CD4-positive, alpha-beta T cell treated with Interleukin-1 beta for 1 hour (primary cell): ENCODE measurements around the gene LKAAEAR1.

Experiments
- DNase-seq, 2 donors: peaks; one replicate each; pipeline ENCODE4 v3.0.0-alpha.2; 2020 to 2022

LKAAEAR1 gene

GRCh38 chr20:64077876-64078551, 6.2 kb downstream of the LKAAEAR1 start:
- DNase-seq: peak; percentile 62 to 66

- DNase-seq: no peak
Measured at GRCh38 chr20:64077541-64077875, 6.7 kb downstream of the LKAAEAR1 start.

- peak; percentile 37 to 61 for DNase-seq
Measured at GRCh38 chr20:64077094-64077493, 7.1 kb downstream of the LKAAEAR1 start.

- DNase-seq: no peak
Measured at GRCh38 chr20:64076061-64076997, 7.9 kb downstream of the LKAAEAR1 start.

DNA sequence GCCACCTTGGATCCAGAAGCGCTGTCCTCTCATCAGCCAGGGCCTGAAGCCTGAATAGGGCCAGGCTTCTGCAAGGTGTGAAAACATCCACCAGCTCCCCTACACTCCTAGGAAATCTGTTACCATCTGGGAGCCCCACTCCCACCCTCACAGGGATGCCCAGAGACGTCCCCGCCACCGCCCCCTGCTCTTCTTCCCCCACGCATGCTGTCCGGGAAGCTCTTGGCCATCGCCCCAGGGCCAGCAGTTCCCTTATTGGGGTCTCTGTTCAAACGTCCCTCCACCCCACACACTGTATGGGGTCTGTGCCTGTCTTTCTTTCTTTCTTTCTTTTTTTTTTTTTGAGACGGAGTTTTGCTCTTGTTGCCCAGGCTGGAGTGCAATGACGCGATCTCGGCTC, 8.6 kb downstream of the LKAAEAR1 start:
- no peak for DNase-seq

GRCh38 chr20:64074963-64075362, 9.2 kb downstream of the LKAAEAR1 start:
- no peak for DNase-seq

DNA sequence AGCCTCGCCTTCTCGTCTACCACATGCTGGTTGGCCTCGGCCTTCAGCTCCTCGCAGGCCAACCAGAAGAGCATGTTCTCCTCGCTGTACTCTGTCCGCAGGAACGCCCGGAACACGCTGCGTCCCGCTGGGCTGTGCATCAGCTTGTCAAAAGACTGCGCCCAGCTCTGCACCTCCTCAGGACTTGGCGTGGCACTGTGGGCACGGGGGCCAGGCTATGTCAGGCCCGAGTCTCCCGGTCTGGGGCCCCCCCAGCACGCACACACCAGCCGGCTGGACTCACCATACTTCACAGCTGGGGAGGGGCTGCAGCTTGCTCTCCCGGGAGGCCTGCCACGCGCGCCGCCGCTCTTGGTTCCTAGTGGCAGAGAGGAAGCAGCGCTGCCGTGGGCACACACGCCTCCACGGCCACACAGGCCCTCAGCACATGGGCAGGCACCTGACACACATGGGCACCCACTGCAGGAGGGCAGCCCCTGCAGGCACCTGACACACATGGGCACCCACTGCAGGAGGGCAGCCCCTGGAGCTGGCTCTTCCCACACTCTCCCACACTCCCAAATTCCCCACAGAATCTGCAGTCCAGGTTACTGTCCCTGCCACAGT, 9.9 kb downstream of the LKAAEAR1 start:
- no peak for DNase-seq

GRCh38 chr20:64073476-64074183, 10.6 kb downstream of the LKAAEAR1 start:
- no peak for DNase-seq

GRCh38 chr20:64072498-64073063, 11.6 kb downstream of the LKAAEAR1 start:
- no peak for DNase-seq

GRCh38 chr20:64071341-64072332, 12.6 kb downstream of the LKAAEAR1 start:
- no peak for DNase-seq

GRCh38 chr20:64070244-64070993, 13.8 kb downstream of the LKAAEAR1 start:
- no peak for DNase-seq

GRCh38 chr20:64069614-64070243, 14.5 kb downstream of the LKAAEAR1 start:
- DNase-seq: peak in 1 of 2 donors; percentile 29

GRCh38 chr20:64069209-64069613, 15.0 kb downstream of the LKAAEAR1 start:
- no peak for DNase-seq

- DNase-seq: no peak
Measured at GRCh38 chr20:64068386-64069208, 15.6 kb downstream of the LKAAEAR1 start.

DNA sequence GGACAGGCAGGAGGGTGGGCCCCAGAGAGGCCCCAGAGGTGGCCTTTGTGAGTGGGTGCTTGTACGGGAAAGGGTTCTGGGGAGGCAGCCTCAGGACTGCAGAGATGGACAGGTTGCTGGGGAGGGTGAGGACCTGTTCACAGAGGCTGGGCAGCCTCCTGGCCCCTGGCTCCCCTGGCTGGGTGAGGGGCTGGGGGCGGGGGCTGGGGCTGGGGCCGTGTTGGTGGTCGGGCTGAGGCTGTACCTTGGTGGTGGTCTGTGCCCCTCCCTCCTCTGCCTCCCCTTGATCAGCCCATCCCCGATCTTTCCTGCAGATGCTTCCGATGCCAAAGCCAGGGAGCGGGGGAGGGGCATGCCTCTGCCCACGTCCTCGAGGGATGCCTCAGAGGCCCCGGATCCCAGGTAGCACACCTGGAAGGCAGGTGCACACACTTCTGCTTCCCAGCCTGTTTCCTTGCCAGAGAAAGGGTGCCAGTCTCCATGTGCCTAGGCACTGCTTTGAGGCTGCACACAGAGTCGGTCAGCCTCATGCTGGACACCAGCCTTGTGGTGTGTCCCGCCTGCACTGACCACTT, 16.4 kb downstream of the LKAAEAR1 start:
- DNase-seq: no peak

GRCh38 chr20:64067005-64067632, 17.1 kb downstream of the LKAAEAR1 start:
- no peak for DNase-seq

DNA sequence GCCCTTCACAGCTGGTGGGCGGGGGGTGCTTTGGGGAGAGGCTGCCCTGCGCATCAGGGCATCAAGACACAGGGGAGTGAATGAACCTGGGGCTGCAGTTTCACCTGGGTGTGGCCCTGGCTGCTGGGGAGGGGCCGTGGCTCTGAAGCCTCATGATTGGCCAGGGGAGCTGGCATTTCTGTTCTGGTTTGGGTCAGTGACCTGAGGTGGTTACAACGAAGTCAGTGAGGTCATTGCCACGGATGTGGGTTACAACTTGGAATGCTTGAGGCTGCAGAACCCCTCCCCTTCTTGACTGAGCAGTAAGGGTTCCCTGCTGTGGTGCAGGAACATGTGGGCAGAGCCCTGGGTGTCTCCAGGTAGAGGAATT, 18.2 kb downstream of the LKAAEAR1 start:
- peak; percentile 74 to 75 for DNase-seq
